Ectodermal cell (in vitro differentiated cells): ENCODE measurements around the gene SH3GLB2.

Experiments used
- H3K27ac ChIP-seq: 2 replicates; pipeline ENCODE4 v1.7.0; 2013; ENCODE audit warnings: mild to moderate bottlenecking, low read depth, low read length; ENCODE audit not compliant: insufficient read depth, poor library complexity, severe bottlenecking
- H3K27me3 ChIP-seq: 2 replicates; pipeline ENCODE4 v1.7.0; 2013; ENCODE audit warnings: mild to moderate bottlenecking, low read length; ENCODE audit not compliant: insufficient read depth, control insufficient read depth, poor library complexity, severe bottlenecking
- H3K36me3 ChIP-seq: one replicate; pipeline ENCODE4 v1.7.0; 2013; ENCODE audit warnings: low read length; ENCODE audit not compliant: control insufficient read depth, insufficient read depth
- H3K4me1 ChIP-seq: one replicate; pipeline ENCODE4 v1.7.0; 2013; ENCODE audit warnings: low read length; ENCODE audit not compliant: control insufficient read depth, insufficient read depth
- H3K4me3 ChIP-seq: 2 replicates; pipeline ENCODE4 v1.7.0; 2013; ENCODE audit warnings: low read depth, low read length, control low read depth; ENCODE audit not compliant: insufficient read depth
- H3K9me3 ChIP-seq: 2 replicates; pipeline ENCODE4 v1.7.0; 2013; ENCODE audit warnings: mild to moderate bottlenecking, low read length, moderate library complexity; ENCODE audit not compliant: control insufficient read depth
- WGBS, 2 experiments: methylation state at CpG; one replicate each; pipeline ENCODE4 v1.1.7; 2013; ENCODE audit warnings: missing lambda C conversion rate in 2 of 2; 5-methylcytosine and 5-hydroxymethylcytosine counted together

The SH3GLB2 gene

DNA sequence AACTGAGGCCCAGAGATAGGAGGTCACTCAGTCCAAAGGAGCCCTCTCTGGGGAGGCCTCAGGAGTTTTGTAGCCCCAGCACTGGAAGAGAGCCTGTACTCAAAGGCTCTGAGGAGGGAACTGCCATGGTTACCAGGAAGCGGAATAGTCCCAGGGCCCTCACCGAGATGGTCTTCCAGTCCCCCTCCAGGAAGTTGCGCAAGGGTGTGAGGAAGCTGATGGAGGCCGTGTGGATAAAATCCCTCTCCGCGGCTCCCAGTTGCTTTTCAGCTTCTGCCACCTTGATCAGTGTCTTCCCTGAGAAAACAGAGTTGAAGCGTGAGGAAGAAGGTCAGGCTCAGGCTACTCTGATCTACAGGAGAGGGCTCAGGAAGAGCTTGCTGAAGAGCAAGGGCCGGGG lies 13.5 kb downstream of the SH3GLB2 start:
- Histone ChIP-seq H3K27me3 (no peaks in the 10 kb centered on the region), H3K9me3 (no peaks in the 10 kb centered on the region), H3K4me3 (no peak overlapping the region), H3K4me1 (peaks cover 3% of the 10 kb centered on the region), H3K27ac (no peak overlapping the region), H3K36me3 (peaks cover 12% of the 10 kb centered on the region)
- WGBS, 2 experiments, result 95% methylated on average over 8 of the region's 8 CpGs

DNA sequence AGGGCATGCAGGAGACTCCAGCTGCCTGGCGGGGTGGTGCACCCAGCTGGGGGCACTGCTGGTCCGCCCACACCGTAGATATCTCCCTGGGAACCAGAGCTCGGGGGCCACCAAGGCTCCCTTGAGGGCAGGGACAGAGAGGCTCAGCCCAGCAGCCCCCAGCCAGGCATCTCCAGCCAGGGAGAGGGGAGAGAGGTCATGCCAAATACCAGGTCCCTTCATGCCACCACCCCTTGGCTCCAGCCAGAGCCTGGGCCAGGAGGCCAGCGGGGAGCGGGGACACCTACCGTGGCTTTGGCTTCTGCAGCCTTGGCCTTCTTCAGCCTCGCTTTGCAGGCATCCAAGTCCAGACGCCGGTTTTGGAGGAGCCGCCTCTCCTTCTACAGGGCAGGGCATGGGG lies 14.0 kb downstream of the SH3GLB2 start:
- H3K27ac ChIP-seq, result no peak overlapping the region
- H3K27me3 ChIP-seq, result no peaks in the 10 kb centered on the region
- peaks cover 3% of the 10 kb centered on the region for H3K4me1 ChIP-seq
- WGBS, 2 experiments, result 96 to 97% methylated on average over 11 of the region's 11 CpGs
- peaks cover 12% of the 10 kb centered on the region for H3K36me3 ChIP-seq
- H3K9me3 ChIP-seq, result no peaks in the 10 kb centered on the region
- H3K4me3 ChIP-seq, result no peak overlapping the region

DNA sequence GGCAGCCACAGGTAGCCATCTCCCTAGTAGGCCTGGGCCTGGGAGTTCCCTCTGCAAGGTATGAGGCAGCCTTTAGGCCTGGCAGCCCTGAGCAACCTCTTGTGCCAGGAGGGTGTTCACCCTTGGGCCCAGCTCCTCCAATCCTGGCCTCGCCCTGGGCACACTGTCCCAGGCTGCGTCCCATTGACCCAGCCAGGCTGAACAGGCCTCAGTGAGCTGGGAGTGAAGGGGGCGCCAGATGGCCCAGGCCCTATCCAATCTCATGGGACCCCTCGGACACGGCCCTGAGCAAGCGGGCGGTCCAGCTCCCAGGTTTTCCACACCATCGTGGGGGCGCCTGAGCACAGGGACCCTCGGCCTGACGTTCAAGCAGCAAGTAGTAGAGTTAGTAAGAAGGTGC lies 14.5 kb downstream of the SH3GLB2 start:
- WGBS, 2 experiments, result 94 to 97% methylated on average over 11 of the region's 11 CpGs
- peaks cover 3% of the 10 kb centered on the region for H3K4me1 ChIP-seq
- no peak overlapping the region for H3K4me3 ChIP-seq
- no peaks in the 10 kb centered on the region for H3K9me3 ChIP-seq
- H3K36me3 ChIP-seq, result peaks cover 12% of the 10 kb centered on the region
- no peak overlapping the region for H3K27ac ChIP-seq
- H3K27me3 ChIP-seq, result no peaks in the 10 kb centered on the region

DNA sequence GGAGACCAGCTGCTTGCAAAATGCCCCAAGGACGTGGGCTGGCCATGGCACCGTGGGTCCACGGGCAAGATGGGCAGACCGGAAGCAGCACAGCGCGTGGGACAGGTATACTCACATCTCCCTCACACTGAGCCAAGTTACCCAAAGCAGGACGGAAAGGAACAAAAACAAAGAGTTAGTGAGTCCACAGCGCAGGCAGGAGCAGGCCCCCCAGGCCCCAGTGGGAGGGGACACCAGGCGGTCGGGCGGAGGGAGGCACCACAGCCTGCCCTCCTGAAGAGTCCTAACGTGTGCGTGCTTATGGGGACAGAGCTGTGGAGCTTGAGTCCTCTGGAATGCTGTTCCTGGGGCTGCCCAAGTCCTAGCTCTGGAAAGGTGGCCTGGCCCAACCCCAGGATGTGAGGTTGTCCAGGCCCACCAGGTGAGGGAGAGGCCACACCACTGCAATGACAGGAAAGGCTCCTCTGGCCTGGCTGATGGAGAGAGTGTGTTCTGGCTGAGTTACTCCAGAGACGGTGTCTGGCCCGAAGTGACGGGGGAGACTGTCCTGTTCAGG lies 15.2 kb downstream of the SH3GLB2 start:
- Histone ChIP-seq H3K36me3 (peaks cover 12% of the 10 kb centered on the region), H3K4me3 (no peak overlapping the region)
- 91 to 94% methylated on average over 16 of the region's 16 CpGs for WGBS, 2 experiments

DNA sequence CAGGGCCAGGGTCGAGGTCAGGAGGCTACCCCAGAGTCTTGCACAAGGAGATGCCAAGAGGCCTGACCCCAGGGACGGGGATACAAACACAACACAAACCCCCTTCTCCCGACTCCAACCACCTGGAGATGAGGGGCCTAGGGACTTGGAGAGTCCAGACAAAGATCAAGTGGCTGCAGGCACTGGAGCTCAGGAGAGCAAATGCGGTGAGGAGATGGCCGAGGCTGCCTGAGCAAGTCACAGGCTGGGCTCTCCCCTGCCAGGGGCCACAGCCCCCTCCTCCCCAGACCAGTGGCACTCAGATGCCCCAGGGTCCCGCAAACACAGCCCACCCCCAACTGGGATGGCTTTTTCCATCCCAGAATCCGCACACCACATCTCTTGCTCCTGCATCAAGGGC lies 15.8 kb downstream of the SH3GLB2 start:
- no peaks in the 10 kb centered on the region for H3K9me3 ChIP-seq
- peaks cover 12% of the 10 kb centered on the region for H3K36me3 ChIP-seq
- WGBS, 2 experiments, result 88 to 92% methylated on average over 7 of the region's 7 CpGs
- no peak overlapping the region for H3K27ac ChIP-seq
- no peak overlapping the region for H3K4me3 ChIP-seq
- H3K4me1 ChIP-seq, result peaks cover 3% of the 10 kb centered on the region
- H3K27me3 ChIP-seq, result no peaks in the 10 kb centered on the region

More for the DNA sequence above, 15.2 kb downstream of the SH3GLB2 start:
- H3K27ac ChIP-seq, result no peak overlapping the region
- peaks cover 3% of the 10 kb centered on the region for H3K4me1 ChIP-seq
- no peaks in the 10 kb centered on the region for H3K9me3 ChIP-seq
- no peaks in the 10 kb centered on the region for H3K27me3 ChIP-seq

DNA sequence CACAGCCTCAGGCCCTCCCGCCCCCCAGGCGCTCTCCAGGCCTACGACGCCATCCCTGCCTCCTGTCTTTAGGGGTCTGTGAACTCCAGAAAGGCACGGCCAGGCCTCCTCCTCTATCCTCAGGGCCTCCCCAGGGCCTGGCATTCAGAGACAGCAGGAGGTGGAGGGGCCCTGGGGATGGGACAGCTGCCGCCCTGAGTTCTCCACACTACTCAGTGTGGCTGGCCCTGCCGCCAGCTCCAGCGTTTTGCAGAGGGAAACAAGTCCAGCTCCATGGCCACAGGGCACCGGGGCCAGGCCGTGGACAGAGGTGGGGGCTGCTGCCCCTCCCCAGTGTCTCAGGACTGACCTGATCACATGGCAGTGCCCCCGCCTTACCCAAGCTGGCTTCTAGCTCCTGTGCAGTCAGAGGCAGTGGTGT lies 16.4 kb downstream of the SH3GLB2 start:
- Histone ChIP-seq H3K27ac (no peak overlapping the region), H3K36me3 (peaks cover 12% of the 10 kb centered on the region), H3K27me3 (no peaks in the 10 kb centered on the region), H3K4me3 (no peak overlapping the region), H3K4me1 (peaks cover 3% of the 10 kb centered on the region), H3K9me3 (no peaks in the 10 kb centered on the region)
- WGBS, 2 experiments, result 77% methylated on average over 11 of the region's 11 CpGs

DNA sequence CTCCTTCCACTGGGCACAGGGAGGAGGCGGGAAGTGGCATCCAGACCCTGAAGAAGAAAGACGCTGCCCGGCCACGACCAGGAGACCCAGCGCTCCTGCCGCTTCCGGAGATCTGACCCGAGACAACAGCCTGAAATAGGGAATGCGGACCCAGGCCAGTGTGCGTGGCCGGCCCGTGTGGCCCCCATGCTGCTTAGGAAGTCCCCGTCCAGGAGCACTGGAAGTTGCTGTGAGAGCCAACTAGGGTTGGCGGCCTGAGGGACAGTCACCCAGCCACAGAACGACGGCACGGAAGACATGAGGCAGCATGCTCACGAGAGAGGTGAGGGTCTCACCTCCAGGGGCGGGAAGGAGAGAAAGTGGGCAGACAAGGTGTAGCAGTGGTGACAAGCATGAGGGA lies 17.0 kb downstream of the SH3GLB2 start:
- no peaks in the 10 kb centered on the region for H3K9me3 ChIP-seq
- 91 to 95% methylated on average over 19 of the region's 19 CpGs for WGBS, 2 experiments
- H3K4me3 ChIP-seq, result no peak overlapping the region
- peaks cover 12% of the 10 kb centered on the region for H3K36me3 ChIP-seq
- H3K27me3 ChIP-seq, result no peaks in the 10 kb centered on the region
- no peak overlapping the region for H3K27ac ChIP-seq
- H3K4me1 ChIP-seq, result peaks cover 3% of the 10 kb centered on the region

DNA sequence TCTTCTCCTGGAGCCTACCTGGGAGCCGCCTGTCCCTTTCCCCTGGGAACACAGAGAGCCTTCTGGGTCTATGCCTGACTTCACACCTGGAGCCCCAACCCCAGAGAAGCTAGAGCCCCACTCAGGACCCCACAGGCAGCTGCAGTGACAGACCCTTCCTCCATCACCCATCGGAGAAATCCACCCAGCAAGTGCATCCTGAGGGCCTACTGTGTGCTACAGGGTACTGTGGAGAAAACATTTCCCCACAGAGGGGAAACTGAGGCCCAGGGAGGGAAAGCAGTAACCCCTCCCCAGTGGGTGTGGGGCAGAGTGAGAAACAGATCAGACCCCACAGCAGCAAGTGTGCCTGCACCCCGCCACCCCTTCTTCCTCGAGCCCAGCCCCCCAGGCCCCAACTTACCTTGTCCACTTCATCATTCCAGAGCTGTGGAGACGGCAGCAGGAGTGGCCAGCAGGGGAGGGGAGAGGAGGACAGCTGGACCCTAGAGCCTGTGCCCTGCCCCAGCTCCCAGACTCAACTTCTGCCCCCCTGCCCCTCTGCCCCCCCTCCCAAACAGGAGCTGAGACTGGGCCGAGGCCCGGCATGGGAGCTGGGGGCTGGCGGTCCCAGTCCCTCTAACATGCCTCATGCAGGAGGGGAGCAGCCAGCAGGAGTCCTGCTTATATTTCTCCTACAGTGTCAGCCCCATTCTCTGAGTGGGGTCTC lies 17.7 kb downstream of the SH3GLB2 start:
- no peaks in the 10 kb centered on the region for H3K9me3 ChIP-seq
- peaks cover 18% of the 10 kb centered on the region for H3K36me3 ChIP-seq
- H3K4me1 ChIP-seq, result peaks cover 3% of the 10 kb centered on the region
- H3K4me3 ChIP-seq, result no peak overlapping the region
- H3K27ac ChIP-seq, result no peak overlapping the region
- no peaks in the 10 kb centered on the region for H3K27me3 ChIP-seq
- 94 to 96% methylated on average over 8 of the region's 8 CpGs for whole genome bisulfite sequencing, 2 experiments

DNA sequence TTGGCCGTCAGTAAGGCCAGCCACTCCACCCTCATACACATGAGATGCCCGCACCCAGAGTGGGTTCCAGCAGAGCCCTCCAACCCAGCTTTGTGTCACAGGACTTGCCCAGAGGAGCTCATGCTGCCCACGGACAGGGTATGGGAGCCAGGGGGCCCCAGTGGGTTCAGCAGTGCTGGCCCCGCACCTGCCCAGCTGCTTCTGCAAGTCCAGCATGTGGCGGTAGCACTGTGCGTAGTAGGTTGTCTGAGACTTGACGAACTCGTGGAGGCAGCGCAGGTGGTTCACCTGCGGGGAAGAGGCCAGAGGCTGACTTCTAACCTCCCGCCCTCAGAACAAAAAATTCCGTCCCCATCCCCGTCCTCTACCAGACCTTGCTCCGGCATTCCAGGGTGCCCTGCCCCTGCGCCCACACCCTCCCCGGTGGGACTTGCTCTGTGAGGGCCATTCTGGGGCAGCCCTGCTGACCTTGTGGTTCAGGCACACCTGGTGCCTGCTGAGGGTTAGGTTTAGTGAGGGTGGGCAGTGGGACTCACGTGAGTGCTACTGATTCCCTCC lies 18.5 kb downstream of the SH3GLB2 start:
- Histone ChIP-seq H3K36me3 (peaks cover 20% of the 10 kb centered on the region), H3K27ac (no peak overlapping the region), H3K27me3 (no peaks in the 10 kb centered on the region), H3K4me3 (no peak overlapping the region), H3K9me3 (no peaks in the 10 kb centered on the region), H3K4me1 (peaks cover 3% of the 10 kb centered on the region)
- WGBS, 2 experiments, result 94 to 95% methylated on average over 17 of the region's 17 CpGs

DNA sequence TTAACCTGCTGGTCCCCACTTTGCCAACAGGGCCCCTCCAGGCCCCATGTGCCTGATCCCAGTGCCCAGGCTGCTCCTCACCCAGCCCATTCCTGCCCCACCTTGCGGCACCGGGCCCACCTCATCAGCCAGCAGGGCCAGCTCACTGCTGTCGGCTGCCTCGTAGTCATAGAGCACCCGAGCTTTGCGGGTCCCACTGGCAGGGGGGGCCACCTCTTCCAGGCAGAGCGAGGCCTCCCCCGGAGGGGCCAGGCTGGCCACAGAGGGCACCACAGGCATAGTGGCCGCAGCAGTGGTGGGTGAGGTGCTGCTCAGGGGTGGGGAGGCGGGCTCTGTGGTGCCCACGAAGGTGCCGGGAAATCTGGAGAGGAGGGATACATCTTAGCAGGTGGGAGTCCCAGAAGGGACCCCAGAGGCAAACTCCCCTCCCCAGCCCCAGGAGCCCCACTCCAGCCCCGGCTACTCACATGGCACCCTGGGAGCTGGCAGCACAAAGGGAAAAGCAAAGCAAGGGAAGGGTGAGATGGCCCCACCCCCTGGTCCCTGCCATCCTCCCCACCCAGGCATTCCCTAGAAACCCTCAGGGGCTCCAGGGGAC lies 19.0 kb downstream of the SH3GLB2 start:
- peaks cover 14% of the 10 kb centered on the region for H3K36me3 ChIP-seq
- H3K4me1 ChIP-seq, result peaks cover 3% of the 10 kb centered on the region
- no peaks in the 10 kb centered on the region for H3K9me3 ChIP-seq
- WGBS, 2 experiments, result 91 to 93% methylated on average over 13 of the region's 13 CpGs
- no peak overlapping the region for H3K4me3 ChIP-seq
- H3K27ac ChIP-seq, result no peak overlapping the region
- no peaks in the 10 kb centered on the region for H3K27me3 ChIP-seq
